GM23248 (cell line): ENCODE data around the gene NPAS3. TPM values are rescaled to one million over a fixed set of nuclear protein-coding genes. Genes with fewer than 3 reads are reported as not detected.
A peak's percentile ranks its signal among the peaks of the same experiment; 100 is the strongest.

Source experiments
- DNase-seq: peaks from one replicate; pipeline ENCODE4 v3.0.0-alpha.2; 2015
- H2AFZ ChIP-seq: fragments of 200-600 bp; sonication (generic); 2 replicates; pipeline ENCODE4 v1.6.1; 2016; ENCODE audit warnings: antibody characterized with exemption
- H3F3A ChIP-seq: fragments of 200-600 bp; sonication (generic); 2 replicates; pipeline ENCODE4 v1.6.1; 2016; ENCODE audit warnings: mild to moderate bottlenecking, antibody characterized with exemption, mixed run types; ENCODE audit not compliant: insufficient read depth
- H3K27ac ChIP-seq: fragments of 200-600 bp; sonication (generic); 2 replicates; pipeline ENCODE4 v1.5.1; 2016; ENCODE audit warnings: mild to moderate bottlenecking
- H3K27me3 ChIP-seq: fragments of 200-600 bp; sonication (generic); replicated peaks from 2 replicates; pipeline ENCODE4 v1.6.1; 2016; ENCODE audit warnings: mild to moderate bottlenecking; ENCODE audit not compliant: insufficient read depth
- H3K36me3 ChIP-seq: fragments of 200-600 bp; sonication (generic); 2 replicates; pipeline ENCODE4 v1.6.1; 2016; ENCODE audit warnings: low read depth, mild to moderate bottlenecking
- H3K4me1 ChIP-seq: fragments of 200-600 bp; sonication (generic); 2 replicates; pipeline ENCODE4 v1.6.1; 2016; ENCODE audit warnings: mild to moderate bottlenecking; ENCODE audit not compliant: insufficient read depth
- H3K4me2 ChIP-seq: fragments of 200-600 bp; sonication (generic); one replicate; pipeline ENCODE4 v1.6.1; 2016; ENCODE audit warnings: mild to moderate bottlenecking; ENCODE audit not compliant: unreplicated experiment
- H3K4me3 ChIP-seq: fragments of 200-600 bp; sonication (generic); 2 replicates; pipeline ENCODE4 v1.5.1; 2016; ENCODE audit warnings: mild to moderate bottlenecking
- H3K79me2 ChIP-seq: fragments of 200-600 bp; sonication (generic); 2 replicates; pipeline ENCODE4 v1.6.1; 2016; ENCODE audit warnings: mild to moderate bottlenecking; ENCODE audit not compliant: insufficient read depth
- H3K9ac ChIP-seq: fragments of 200-600 bp; sonication (generic); 2 replicates; pipeline ENCODE4 v1.6.1; 2016; ENCODE audit warnings: mild to moderate bottlenecking
- H3K9me2 ChIP-seq: fragments of 200-600 bp; sonication (generic); 2 replicates; pipeline ENCODE4 v1.6.1; 2016; ENCODE audit warnings: mixed run types, mild to moderate bottlenecking, moderate library complexity; ENCODE audit not compliant: insufficient read depth
- H3K9me3 ChIP-seq: fragments of 200-600 bp; sonication (generic); one replicate; pipeline ENCODE4 v1.6.1; 2017; ENCODE audit warnings: low read depth
- H4K20me1 ChIP-seq: fragments of 200-600 bp; sonication (generic); 2 replicates; pipeline ENCODE4 v1.6.0; 2016; ENCODE audit not compliant: insufficient read depth
- EZH2 ChIP-seq: fragments of 200-600 bp; sonication (generic); IDR thresholded peaks from 2 replicates; pipeline ENCODE4 v1.6.1; 2018; ENCODE audit warnings: antibody characterized with exemption, mild to moderate bottlenecking; ENCODE audit not compliant: insufficient read depth, poor library complexity, severe bottlenecking
- EZH2phosphoT487 ChIP-seq: fragments of 200-600 bp; sonication (generic); IDR thresholded peaks from 2 replicates; pipeline ENCODE4 v1.6.1; 2018; ENCODE audit warnings: antibody characterized with exemption, moderate library complexity, mild to moderate bottlenecking, low read depth; ENCODE audit not compliant: insufficient read depth
- WGBS, 2 experiments: methylation state at CpG; one replicate each; pipeline ENCODE4 v1.1.6; 2015 to 2017; ENCODE audit warnings: low lambda C conversion rate in 2 of 2, low coverage in 1 of 2; ENCODE audit errors: missing lambda C conversion rate in 2 of 2; 5-methylcytosine and 5-hydroxymethylcytosine counted together
- in situ Hi-C: fragments of 300-500 bp; cut with MboI; formaldehyde crosslinking; loops from 2 replicates; pipeline ENCODE4 v1.15.0; 2020
- polyA plus RNA-seq: library from polyadenylated mRNA; unstranded; fragments of >200 nt; fragmentation: Nextera tagmentation; extraction: Ambion mirVana; gene quantifications from 2 replicates; pipeline ENCODE4 v1.2.1, GENCODE V29; 2016
- total RNA-seq: library from RNA; depleted of rRNA; stranded (reverse); fragments of >200 nt; shearing (Covaris generic); gene quantifications from 2 replicates; pipeline ENCODE4 v1.2.3, GENCODE V29; 2014

Gene NPAS3
- total and polyA plus RNA-seq, 2 experiments from 2014 or later, result 0.65 TPM; not detected in 1

DNA sequence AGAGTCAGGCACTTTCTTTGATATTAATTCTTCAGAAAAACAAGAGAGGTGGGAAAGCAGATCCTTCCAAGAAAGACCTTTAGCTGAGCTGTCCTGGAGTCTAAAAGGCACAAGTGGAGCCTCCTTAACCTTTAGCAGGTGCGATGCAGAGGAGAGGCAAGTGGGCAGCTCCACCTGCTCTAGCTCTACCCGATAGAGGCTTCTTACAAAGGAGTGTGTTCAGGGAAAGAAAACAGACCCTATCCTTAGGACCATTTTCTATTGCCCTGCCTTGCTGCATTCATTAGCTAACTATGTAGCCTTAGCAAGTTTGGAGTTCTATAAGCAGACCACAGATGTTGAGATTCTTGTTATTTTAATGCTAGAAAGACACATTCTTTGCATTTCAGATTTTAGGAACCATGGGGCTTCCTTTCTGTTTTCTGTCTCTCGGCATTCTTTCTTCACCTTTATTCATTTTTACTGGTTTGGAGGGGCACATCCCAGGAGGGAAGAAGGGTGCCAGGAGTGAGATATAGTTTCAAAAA lies 797.7 kb downstream of the NPAS3 start:
- Histone ChIP-seq H3K27ac (no peak overlapping the region), H3F3A (peaks cover 20% of the 10 kb centered on the region), H2AFZ (no peak overlapping the region), H3K79me2 (no peaks in the 10 kb centered on the region), H4K20me1 (no peaks in the 10 kb centered on the region), H3K4me3 (no peak overlapping the region), H3K4me2 (no peak overlapping the region), H3K9me2 (no peaks in the 10 kb centered on the region), H3K9ac (no peak overlapping the region), H3K4me1 (peaks cover 20% of the 10 kb centered on the region), H3K27me3 (no peaks in the 10 kb centered on the region), H3K9me3 (no peaks in the 10 kb centered on the region), H3K36me3 (no peaks in the 10 kb centered on the region)
- WGBS, 2 experiments, result 94% methylated on average over 3 of the region's 3 CpGs
- DNase-seq, result no peak
- in situ Hi-C loops, result no loop called here
- TF ChIP-seq EZH2phosphoT487 (no peak), EZH2 (no peak)

DNA sequence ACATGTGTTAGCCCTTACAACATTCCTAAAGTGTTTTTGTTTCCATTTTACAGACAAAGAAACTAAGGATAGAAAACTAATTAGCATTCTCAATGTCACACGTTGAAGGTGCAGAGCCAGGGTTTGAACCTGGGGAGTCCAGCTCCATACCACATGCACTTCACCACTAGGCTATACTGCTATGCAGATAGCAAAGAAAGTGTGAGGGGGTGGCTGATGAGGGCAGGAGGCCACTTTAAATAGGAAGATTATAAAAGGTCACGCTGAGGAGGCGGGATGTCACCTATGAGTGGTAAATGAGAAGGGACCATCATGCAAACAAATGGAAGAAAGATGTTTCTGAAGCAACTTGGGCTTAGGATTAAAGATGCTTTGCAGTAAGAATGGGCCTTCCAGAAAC lies 798.3 kb downstream of the NPAS3 start:
- no peak for TF ChIP-seq EZH2phosphoT487
- no peak for TF ChIP-seq EZH2
- Histone ChIP-seq H3K4me2 (no peak overlapping the region), H3K27ac (no peak overlapping the region), H3K9me2 (no peaks in the 10 kb centered on the region), H3K4me1 (peaks cover 20% of the 10 kb centered on the region), H2AFZ (no peak overlapping the region), H3K27me3 (no peaks in the 10 kb centered on the region), H3K9me3 (no peaks in the 10 kb centered on the region), H3K36me3 (no peaks in the 10 kb centered on the region), H3K79me2 (no peaks in the 10 kb centered on the region), H4K20me1 (no peaks in the 10 kb centered on the region), H3F3A (peaks cover 20% of the 10 kb centered on the region), H3K4me3 (no peak overlapping the region), H3K9ac (no peak overlapping the region)
- DNase-seq, result no peak
- in situ Hi-C loops, result no loop called here
- WGBS, 2 experiments, result 96 to 97% methylated on average over 3 of the region's 3 CpGs

DNA sequence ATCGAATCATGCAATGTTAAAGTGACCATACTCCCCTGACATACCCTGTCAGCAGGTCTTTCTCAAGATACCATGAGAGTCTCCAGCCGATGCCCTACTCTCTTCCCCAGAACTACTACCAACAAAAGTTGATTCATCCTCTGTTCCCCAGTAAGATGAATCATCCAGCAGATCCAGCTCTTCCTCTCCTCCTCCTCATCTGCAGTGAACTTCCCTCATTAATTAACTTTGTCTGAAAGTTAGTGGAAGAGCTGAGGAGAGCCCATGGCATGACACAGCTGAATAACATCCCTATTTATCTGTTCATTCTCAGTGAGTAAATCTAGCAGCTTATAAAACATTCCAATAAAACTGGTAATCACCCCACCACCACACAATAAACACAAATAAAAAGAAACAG lies 798.8 kb downstream of the NPAS3 start:
- peak; percentile 85 for DNase-seq
- 0 to 3% methylated on average over 2 of the region's 2 CpGs for WGBS, 2 experiments
- Histone ChIP-seq H3K9ac (no peak overlapping the region), H3K9me2 (no peaks in the 10 kb centered on the region), H3K4me3 (no peak overlapping the region), H3K36me3 (no peaks in the 10 kb centered on the region), H3K79me2 (no peaks in the 10 kb centered on the region), H3K4me1 (peaks cover 20% of the 10 kb centered on the region), H3K27ac (peak overlapping the region; percentile 29), H4K20me1 (no peaks in the 10 kb centered on the region), H3K27me3 (no peaks in the 10 kb centered on the region), H3K9me3 (no peaks in the 10 kb centered on the region), H3F3A (peaks cover 20% of the 10 kb centered on the region), H3K4me2 (no peak overlapping the region), H2AFZ (no peak overlapping the region)
- TF ChIP-seq EZH2, result no peak
- TF ChIP-seq EZH2phosphoT487, result no peak
- in situ Hi-C loops, result no loop called here

DNA sequence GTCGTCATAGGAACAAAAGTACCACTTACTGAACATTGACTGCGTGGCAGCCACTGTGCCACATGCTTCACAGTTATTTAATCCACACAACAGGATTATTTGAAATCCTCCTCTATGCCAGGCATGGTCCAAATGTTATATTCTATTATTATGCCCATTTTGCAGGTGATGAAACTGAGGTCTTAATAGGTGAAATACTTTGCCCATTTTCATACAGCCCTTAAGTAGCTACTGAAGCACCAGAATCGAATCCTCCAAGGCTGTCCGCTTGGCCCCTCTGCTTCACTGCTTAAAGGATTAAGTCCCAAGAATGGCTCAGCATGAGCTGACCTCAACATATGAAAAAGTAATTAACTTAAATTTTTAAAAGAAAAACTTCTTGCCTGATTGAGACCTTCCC lies 799.4 kb downstream of the NPAS3 start:
- no peaks in the 10 kb centered on the region for H3K79me2 ChIP-seq
- no peak overlapping the region for H3K4me3 ChIP-seq
- H2AFZ ChIP-seq, result no peak overlapping the region
- 97% methylated on average over 4 of the region's 4 CpGs for WGBS, 2 experiments
- peaks cover 20% of the 10 kb centered on the region for H3K4me1 ChIP-seq
- H3K27ac ChIP-seq, result peak overlapping the region; percentile 29
- no peaks in the 10 kb centered on the region for H4K20me1 ChIP-seq
- no peak for TF ChIP-seq EZH2phosphoT487
- no peak for TF ChIP-seq EZH2
- peaks cover 20% of the 10 kb centered on the region for H3F3A ChIP-seq
- no peak overlapping the region for H3K9ac ChIP-seq
- in situ Hi-C loops, result no loop called here
- H3K4me2 ChIP-seq, result no peak overlapping the region
- H3K9me3 ChIP-seq, result no peaks in the 10 kb centered on the region
- H3K36me3 ChIP-seq, result no peaks in the 10 kb centered on the region
- no peaks in the 10 kb centered on the region for H3K27me3 ChIP-seq
- DNase-seq, result no peak
- no peaks in the 10 kb centered on the region for H3K9me2 ChIP-seq

- H3K4me1 ChIP-seq, result peaks cover 20% of the 10 kb centered on the region
- no peaks in the 10 kb centered on the region for H4K20me1 ChIP-seq
- no peak overlapping the region for H3K9ac ChIP-seq
- no peaks in the 10 kb centered on the region for H3K79me2 ChIP-seq
- no peaks in the 10 kb centered on the region for H3K9me2 ChIP-seq
- H3K27me3 ChIP-seq, result no peaks in the 10 kb centered on the region
- in situ Hi-C loops, result no loop called here
- no peaks in the 10 kb centered on the region for H3K9me3 ChIP-seq
- no peak overlapping the region for H3K4me3 ChIP-seq
- H3K36me3 ChIP-seq, result no peaks in the 10 kb centered on the region
- no peak overlapping the region for H3K4me2 ChIP-seq
- no peak overlapping the region for H2AFZ ChIP-seq
- 97 to 100% methylated on average over 3 of the region's 3 CpGs for WGBS, 2 experiments
- no peak overlapping the region for H3K27ac ChIP-seq
- TF ChIP-seq EZH2phosphoT487, result no peak
- TF ChIP-seq EZH2, result no peak
- no peak for DNase-seq
- peaks cover 20% of the 10 kb centered on the region for H3F3A ChIP-seq
Observed at GRCh38 chr14:33738491-33738890, 799.8 kb downstream of the NPAS3 start.
